K562 (cell line): ENCODE results near the gene TMEM179.

Source experiments
- DNMT1 ChIP-seq: fragments of 450-650 bp; IDR thresholded peaks from 2 replicates; pipeline ENCODE4 v1.6.1; 2016; ENCODE audit warnings: antibody characterized with exemption, mild to moderate bottlenecking
- GABPA ChIP-seq: fragments of 200-800 bp; sonication (Bioruptor generic); conservative IDR thresholded peaks from 2 replicates; pipeline ENCODE4 v1.6.1; 2016; ENCODE audit warnings: low read depth, missing genetic modification characterization, missing compliant biosample characterization
- ZNF121 ChIP-seq: sonication (generic); formaldehyde crosslinking; conservative IDR thresholded peaks from 2 replicates; pipeline ENCODE4 v1.8.0; 2022; ENCODE audit warnings: missing genetic modification reagents
- TF ChIP-seq, protein P1 (sequence below): sonication (generic); formaldehyde crosslinking; IDR thresholded peaks from 2 replicates; pipeline ENCODE4 v1.8.1; 2023; ENCODE audit warnings: mild to moderate bottlenecking, missing genetic modification reagents, moderate library complexity
- TF ChIP-seq, protein P2 (sequence below): sonication (generic); formaldehyde crosslinking; IDR thresholded peaks from 2 replicates; pipeline ENCODE4 v1.8.1; 2022; ENCODE audit warnings: missing genetic modification reagents

DNA sequence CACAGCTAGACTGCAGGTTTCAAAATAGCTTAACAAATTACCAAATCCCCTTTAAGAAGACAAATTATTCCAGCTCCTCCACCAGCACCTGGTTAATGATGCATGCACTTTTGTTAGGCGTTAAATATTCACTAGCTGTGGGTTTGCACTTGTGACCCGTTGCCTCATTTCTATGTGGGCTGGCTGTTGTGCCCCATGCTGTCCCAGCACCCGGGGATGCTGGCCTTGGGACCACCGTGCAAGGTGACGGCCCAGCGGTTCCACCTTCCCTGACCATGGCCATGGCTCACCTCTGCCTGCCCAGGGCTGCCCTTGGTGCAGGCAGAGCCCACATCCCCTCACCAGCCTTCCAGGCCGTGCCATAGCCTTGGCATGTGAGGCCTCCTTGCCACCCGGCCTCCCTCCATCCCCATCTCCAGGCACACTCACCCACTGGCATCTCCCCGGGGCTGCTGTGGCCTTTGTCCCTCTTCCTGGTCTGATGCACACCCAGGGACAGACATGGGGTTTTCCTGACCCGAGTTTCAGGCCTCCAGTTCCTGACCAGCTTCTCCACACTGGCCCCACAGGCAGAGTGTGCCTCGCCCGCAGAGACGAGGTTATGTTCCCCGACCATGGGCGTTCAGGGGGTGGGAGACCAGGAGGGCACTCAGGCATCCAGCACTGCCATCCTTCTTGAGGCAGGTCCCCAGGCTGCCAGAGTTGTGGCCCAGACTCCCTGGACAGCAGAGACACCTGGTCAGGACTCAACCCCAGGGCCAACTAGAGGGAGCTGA lies 45.4 kb downstream of the TMEM179 start:
- TF ChIP-seq GABPA (no peak), DNMT1 (no peak), ZNF121 (CRISPR knock-in tag) (no peak)
- TF ChIP-seq, protein P1, sequence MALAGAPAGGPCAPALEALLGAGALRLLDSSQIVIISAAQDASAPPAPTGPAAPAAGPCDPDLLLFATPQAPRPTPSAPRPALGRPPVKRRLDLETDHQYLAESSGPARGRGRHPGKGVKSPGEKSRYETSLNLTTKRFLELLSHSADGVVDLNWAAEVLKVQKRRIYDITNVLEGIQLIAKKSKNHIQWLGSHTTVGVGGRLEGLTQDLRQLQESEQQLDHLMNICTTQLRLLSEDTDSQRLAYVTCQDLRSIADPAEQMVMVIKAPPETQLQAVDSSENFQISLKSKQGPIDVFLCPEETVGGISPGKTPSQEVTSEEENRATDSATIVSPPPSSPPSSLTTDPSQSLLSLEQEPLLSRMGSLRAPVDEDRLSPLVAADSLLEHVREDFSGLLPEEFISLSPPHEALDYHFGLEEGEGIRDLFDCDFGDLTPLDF, result no peak
- TF ChIP-seq, protein P2, sequence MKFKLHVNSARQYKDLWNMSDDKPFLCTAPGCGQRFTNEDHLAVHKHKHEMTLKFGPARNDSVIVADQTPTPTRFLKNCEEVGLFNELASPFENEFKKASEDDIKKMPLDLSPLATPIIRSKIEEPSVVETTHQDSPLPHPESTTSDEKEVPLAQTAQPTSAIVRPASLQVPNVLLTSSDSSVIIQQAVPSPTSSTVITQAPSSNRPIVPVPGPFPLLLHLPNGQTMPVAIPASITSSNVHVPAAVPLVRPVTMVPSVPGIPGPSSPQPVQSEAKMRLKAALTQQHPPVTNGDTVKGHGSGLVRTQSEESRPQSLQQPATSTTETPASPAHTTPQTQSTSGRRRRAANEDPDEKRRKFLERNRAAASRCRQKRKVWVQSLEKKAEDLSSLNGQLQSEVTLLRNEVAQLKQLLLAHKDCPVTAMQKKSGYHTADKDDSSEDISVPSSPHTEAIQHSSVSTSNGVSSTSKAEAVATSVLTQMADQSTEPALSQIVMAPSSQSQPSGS (CRISPR knock-in tag), result no peak
